HG03196 (cell line): Measurements from ENCODE around the gene SPOCD1.
"Not testable (repeated sequence)": the region's sequence is repeated elsewhere in the genome, so short reads cannot be mapped to it uniquely, and the experiment has no call there.

ENCODE experiments used
- ATAC-seq: cut with Tn5 transposase; IDR thresholded peaks from one replicate; pipeline ENCODE4 v1.9.1; 2021; ENCODE audit not compliant: unreplicated experiment

Gene SPOCD1

GRCh38 chr1:31830065-31830464 lies 14.2 kb upstream of the SPOCD1 start:
- no peak for ATAC-seq

GRCh38 chr1:31828926-31829690 lies 13.3 kb upstream of the SPOCD1 start:
- no peak for ATAC-seq

GRCh38 chr1:31828341-31828740 lies 12.5 kb upstream of the SPOCD1 start:
- ATAC-seq, result no peak

GRCh38 chr1:31823780-31824179 lies 8.0 kb upstream of the SPOCD1 start:
- no peak for ATAC-seq

- ATAC-seq, result no peak
Measured at GRCh38 chr1:31822766-31823165, 6.9 kb upstream of the SPOCD1 start.

GRCh38 chr1:31820196-31820595 lies 4.4 kb upstream of the SPOCD1 start:
- not testable (repeated sequence) for ATAC-seq

GRCh38 chr1:31818206-31818605 lies 2.4 kb upstream of the SPOCD1 start:
- no peak for ATAC-seq

- not testable (repeated sequence) for ATAC-seq
Measured at GRCh38 chr1:31816947-31817346, 1.1 kb upstream of the SPOCD1 start.

- ATAC-seq, result not testable (repeated sequence)
Measured at GRCh38 chr1:31816501-31816900, 679 bp upstream of the SPOCD1 start.

- ATAC-seq, result no peak
Measured at GRCh38 chr1:31815307-31815645, 546 bp downstream of the SPOCD1 start.

GRCh38 chr1:31814631-31815306 lies 1.1 kb downstream of the SPOCD1 start:
- no peak for ATAC-seq

- no peak for ATAC-seq
Measured at GRCh38 chr1:31814041-31814511, 1.7 kb downstream of the SPOCD1 start.

- ATAC-seq, result no peak
Measured at GRCh38 chr1:31812158-31812829, 3.5 kb downstream of the SPOCD1 start.

- ATAC-seq, result no peak
Measured at GRCh38 chr1:31811605-31812004, 4.2 kb downstream of the SPOCD1 start.

GRCh38 chr1:31809698-31810097 lies 6.1 kb downstream of the SPOCD1 start:
- ATAC-seq, result no peak

- ATAC-seq, result no peak
Measured at GRCh38 chr1:31807273-31808048, 8.4 kb downstream of the SPOCD1 start.

- no peak for ATAC-seq
Measured at GRCh38 chr1:31805318-31805717, 10.5 kb downstream of the SPOCD1 start.

GRCh38 chr1:31804098-31804497 lies 11.7 kb downstream of the SPOCD1 start:
- no peak for ATAC-seq

GRCh38 chr1:31803610-31804009 lies 12.2 kb downstream of the SPOCD1 start:
- no peak for ATAC-seq

- no peak for ATAC-seq
Measured at GRCh38 chr1:31802190-31803150, 13.4 kb downstream of the SPOCD1 start.
